Activated CD8-positive, alpha-beta memory T cell treated with anti-CD3 and anti-CD28 coated beads for 4 hours (primary cell): ENCODE data around the gene SYNRG.
"Not testable (repeated sequence)": the region's sequence is repeated elsewhere in the genome, so short reads cannot be mapped to it uniquely, and the experiment has no call there.

Experiments
- DNase-seq, 2 donors: peaks; one replicate each; pipeline ENCODE4 v3.0.0-alpha.2; 2020; ENCODE audit warnings: low read depth in 2 of 2

Gene SYNRG

GRCh38 chr17:37609170-37610040 is at the start of gene SYNRG:
Gene SYNRG, minus strand, starts transcription at chr17:37609418. Its CDS starts 63 bp downstream, at chr17:37609355.
- DNase-seq = peak; percentile 86 to 90

- DNase-seq = no peak
Observed at GRCh38 chr17:37657202-37657601, 48.0 kb upstream of the SYNRG start.

- no peak for DNase-seq
Observed at GRCh38 chr17:37651849-37652248, 42.6 kb upstream of the SYNRG start.

GRCh38 chr17:37650419-37651003 is 41.3 kb upstream of the SYNRG start:
- no peak for DNase-seq

- no peak for DNase-seq
Observed at GRCh38 chr17:37648555-37648954, 39.3 kb upstream of the SYNRG start.

GRCh38 chr17:37647856-37648255 is 38.6 kb upstream of the SYNRG start:
- DNase-seq = no peak

- no peak for DNase-seq
Observed at GRCh38 chr17:37643869-37644268, 34.7 kb upstream of the SYNRG start.

GRCh38 chr17:37643118-37643766 is 34.0 kb upstream of the SYNRG start, which contains the start of gene DDX52:
Gene DDX52, minus strand, starts transcription at chr17:37643446. Its CDS starts 26 bp downstream, at chr17:37643420.
- peak; percentile 79 to 82 for DNase-seq

- no peak for DNase-seq
Observed at GRCh38 chr17:37642681-37643080, 33.5 kb upstream of the SYNRG start.

GRCh38 chr17:37640015-37640414 is 30.8 kb upstream of the SYNRG start:
- DNase-seq = no peak

- DNase-seq = no peak
Observed at GRCh38 chr17:37637956-37638355, 28.7 kb upstream of the SYNRG start.

GRCh38 chr17:37616430-37616829 is 7.2 kb upstream of the SYNRG start:
- not testable (repeated sequence) for DNase-seq

- DNase-seq = no peak
Observed at GRCh38 chr17:37614823-37615222, 5.6 kb upstream of the SYNRG start.

- DNase-seq = no peak
Observed at GRCh38 chr17:37614391-37614790, 5.2 kb upstream of the SYNRG start.

GRCh38 chr17:37610971-37611370 is 1.8 kb upstream of the SYNRG start:
- DNase-seq = no peak

- not testable (repeated sequence) for DNase-seq
Observed at GRCh38 chr17:37610041-37610420, 813 bp upstream of the SYNRG start.

GRCh38 chr17:37608351-37609169 is 658 bp downstream of the SYNRG start:
- DNase-seq = no peak

- DNase-seq = no peak
Observed at GRCh38 chr17:37607637-37608331, 1.4 kb downstream of the SYNRG start.

GRCh38 chr17:37605813-37606505 is 3.3 kb downstream of the SYNRG start:
- no peak for DNase-seq

GRCh38 chr17:37605081-37605480 is 4.1 kb downstream of the SYNRG start:
- no peak for DNase-seq

- DNase-seq = no peak
Observed at GRCh38 chr17:37604556-37604955, 4.7 kb downstream of the SYNRG start.
